HCT116 (cell line): Measurements from ENCODE around the gene CCDC107. TPM values are rescaled to one million over a fixed set of nuclear protein-coding genes. Genes with fewer than 3 reads are reported as not detected.

ENCODE experiments used
- ATAC-seq: fragments of 200-7000 bp; cut with Tn5 transposase; 2 replicates; pipeline ENCODE4 v1.9.1; 2020; ENCODE audit warnings: mild to moderate bottlenecking, moderate library complexity
- BruUV-seq: library from RNA; stranded (reverse); fragments of 400-500 nt; replicated peaks from 2 replicates; lab custom pipeline; 2021; lab: Mats Ljungman, UMichigan
- CTCF ChIA-PET: fragments of 300-600 bp; sonication (Branson Sonifier 250); formaldehyde crosslinking; loops from one replicate; lab custom pipeline; 2021; ENCODE audit warnings: antibody characterized with exemption; lab: Charles Lee
- POLR2A ChIA-PET: fragments of 300-600, 350-600 bp; sonication (Branson Sonifier 250); formaldehyde crosslinking; loops from one replicate; lab custom pipeline; 2021; ENCODE audit warnings: antibody characterized with exemption; lab: Charles Lee
- RAD21 ChIA-PET, 2 experiments: fragments of 300-600 bp; sonication (Branson Sonifier 250); formaldehyde crosslinking; loops; one replicate each; lab custom pipeline; 2023; ENCODE audit warnings: low total read pairs in 2 of 2; ENCODE audit not compliant: uncharacterized antibody in 2 of 2, unreplicated experiment in 2 of 2, low non-redundant PET in 1 of 2; lab: Charles Lee
- DNase-seq: peaks from one replicate; pipeline ENCODE4 v3.0.0-alpha.2; 2010; ENCODE audit warnings: low read depth, low spot score
- H2AFZ ChIP-seq: fragments of 200-600 bp; shearing (Covaris generic), sonication (generic); 2 replicates; pipeline ENCODE4 v1.6.1; 2017; ENCODE audit warnings: low read depth, mixed run types, mixed read lengths, antibody characterized with exemption, low read length; ENCODE audit not compliant: poor library complexity, severe bottlenecking
- H3K27ac ChIP-seq: 2 replicates; pipeline ENCODE4 v1.5.1; 2012; ENCODE audit warnings: low read depth, low read length
- H3K27me3 ChIP-seq: fragments of 200-600 bp; sonication (generic); 2 replicates; pipeline ENCODE4 v1.6.1; 2016; ENCODE audit warnings: mixed run types, low read length, mixed read lengths; ENCODE audit not compliant: insufficient read depth
- H3K36me3 ChIP-seq, 2 experiments: fragments of 200-500 bp in 1 of 2; fragments of 200-600 bp in 1 of 2; sonication (Bioruptor generic) in 1 of 2; sonication (generic) in 1 of 2; 2 replicates each; pipeline versions ENCODE4 v1.5.1 to v1.6.1; 2014 to 2016; ENCODE audit warnings: low read length in 2 of 2, inconsistent platforms in 1 of 2, mixed read lengths in 1 of 2, mixed run types in 1 of 2; ENCODE audit not compliant: insufficient read depth in 2 of 2, control insufficient read depth in 1 of 2
- H3K4me1 ChIP-seq, 2 experiments: fragments of 200-600 bp in 1 of 2; sonication (generic) in 1 of 2; 2 replicates each; pipeline versions ENCODE4 v1.5.1 to v1.6.1; 2012 to 2017; ENCODE audit warnings: low read length in 2 of 2, inconsistent platforms in 1 of 2, mild to moderate bottlenecking in 1 of 2, mixed read lengths in 1 of 2, mixed run types in 1 of 2, moderate library complexity in 1 of 2; ENCODE audit not compliant: insufficient read depth in 2 of 2, control insufficient read depth in 1 of 2
- H3K4me2 ChIP-seq: fragments of 200-600 bp; sonication (generic); 2 replicates; pipeline ENCODE4 v1.6.1; 2017; ENCODE audit warnings: mixed run types, low read length, mixed read lengths
- H3K4me3 ChIP-seq, 2 experiments: fragments of 200-600 bp in 1 of 2; sonication (generic) in 1 of 2; replicated peaks in 1 of 2; 2 replicates each; pipeline ENCODE4 v1.5.1; 2011 to 2016; ENCODE audit warnings: low read length in 2 of 2, control low read depth in 1 of 2, low read depth in 1 of 2, mild to moderate bottlenecking in 1 of 2, mixed read lengths in 1 of 2, mixed run types in 1 of 2
- H3K79me2 ChIP-seq: fragments of 200-600 bp; sonication (generic); 2 replicates; pipeline ENCODE4 v1.6.1; 2017; ENCODE audit warnings: mild to moderate bottlenecking, mixed run types, low read length, moderate library complexity, mixed read lengths; ENCODE audit not compliant: insufficient read depth
- H3K9ac ChIP-seq: fragments of 200-600 bp; sonication (generic); 2 replicates; pipeline ENCODE4 v1.6.1; 2016; ENCODE audit warnings: low read length, mixed read lengths
- H3K9me2 ChIP-seq: fragments of 200-600 bp; sonication (generic), shearing (Covaris generic); 2 replicates; pipeline ENCODE4 v1.6.1; 2017; ENCODE audit warnings: mixed run types, mild to moderate bottlenecking, moderate library complexity; ENCODE audit not compliant: insufficient read depth
- H3K9me3 ChIP-seq, 2 experiments: fragments of 200-500 bp in 1 of 2; fragments of 200-600 bp in 1 of 2; sonication (Bioruptor generic) in 1 of 2; sonication (generic) in 1 of 2; 2 replicates each; pipeline ENCODE4 v1.6.1; 2014 to 2017; ENCODE audit warnings: low read length in 2 of 2, mixed read lengths in 2 of 2, inconsistent platforms in 1 of 2, low read depth in 1 of 2, mild to moderate bottlenecking in 1 of 2, mixed run types in 1 of 2, moderate library complexity in 1 of 2; ENCODE audit not compliant: control insufficient read depth in 1 of 2, insufficient read depth in 1 of 2
- H4K20me1 ChIP-seq: fragments of 200-600 bp; sonication (generic), shearing (Covaris generic); 2 replicates; pipeline ENCODE4 v1.6.1; 2017; ENCODE audit warnings: mixed run types, mild to moderate bottlenecking, moderate library complexity; ENCODE audit not compliant: insufficient read depth
- EGR1 ChIP-seq: IDR thresholded peaks from 2 replicates; pipeline ENCODE4 v1.6.1; 2012; ENCODE audit warnings: low read depth
- FOSL1 ChIP-seq: IDR thresholded peaks from 2 replicates; pipeline ENCODE4 v1.6.1; 2012; ENCODE audit warnings: low read depth
- JUND ChIP-seq: IDR thresholded peaks from 2 replicates; pipeline ENCODE4 v1.6.1; 2012
- POLR2AphosphoS5 ChIP-seq: IDR thresholded peaks from 2 replicates; pipeline ENCODE4 v1.6.1; 2011; ENCODE audit warnings: mild to moderate bottlenecking, low read depth, low read length, moderate library complexity
- RAD21 ChIP-seq: IDR thresholded peaks from 2 replicates; pipeline ENCODE4 v1.6.1; 2012; ENCODE audit warnings: low read depth, mild to moderate bottlenecking
- YY1 ChIP-seq: IDR thresholded peaks from 2 replicates; pipeline ENCODE4 v1.6.1; 2011; ENCODE audit warnings: low read length, low read depth, moderate library complexity, mild to moderate bottlenecking; ENCODE audit not compliant: insufficient replicate concordance; ENCODE audit errors: extremely low read depth
- ZNF274 ChIP-seq: fragments of 200-500 bp; sonication (Bioruptor generic); IDR thresholded peaks from 2 replicates; pipeline ENCODE4 v1.6.1; 2014; ENCODE audit warnings: mild to moderate bottlenecking, low read depth, low read length, inconsistent platforms
- intact Hi-C: fragments of 100-400 bp; cut with micrococcal nuclease; formaldehyde crosslinking; loops from 2 replicates; pipeline ENCODE4 v1.10.0; 2022
- total RNA-seq: library from RNA; stranded (reverse); gene quantifications from one replicate; pipeline ENCODE4 v1.2.1, GENCODE V29; 2021; ENCODE audit not compliant: unreplicated experiment
- TF ChIP-seq, protein P1 (sequence below): IDR thresholded peaks from 2 replicates; pipeline ENCODE4 v1.6.1; 2012
- TF ChIP-seq, protein P2 (sequence below): IDR thresholded peaks from 2 replicates; pipeline ENCODE4 v1.6.1; 2012

The CCDC107 gene
- total RNA-seq, 1 experiment from 2014 or later = 11.1 TPM

DNA sequence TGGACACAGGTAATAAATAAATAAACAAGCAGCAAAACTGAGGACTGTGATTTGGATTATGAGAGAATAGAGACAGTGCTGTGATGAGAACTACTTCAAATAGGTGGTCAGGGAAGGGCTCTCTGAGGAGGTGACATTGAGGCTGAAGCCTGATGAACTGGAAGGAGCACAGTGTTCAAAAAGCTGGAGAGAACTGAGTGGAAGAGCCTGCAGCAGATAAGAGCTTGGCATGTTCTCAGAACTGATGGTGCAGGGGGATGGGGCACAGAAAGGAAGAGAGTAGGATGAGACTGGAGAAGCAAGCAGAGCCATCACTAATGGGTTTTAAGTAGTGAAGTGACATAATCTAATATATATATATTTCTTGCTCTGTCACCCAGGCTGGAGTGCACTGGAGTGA, 42.9 kb downstream of the CCDC107 start:
- CTCF ChIA-PET = interaction anchor here (2.3 kb wide), 1 partner anchor 10 kb away, joined by 8 read pairs; no protein-coding TSS in a partner anchor

GRCh38 chr9:35702696-35703095, 44.6 kb downstream of the CCDC107 start:
- no peaks in the 10 kb centered on the region for H3K4me1 ChIP-seq
- TF ChIP-seq YY1 (no peak), POLR2AphosphoS5 (no peak), EGR1 (no peak), ZNF274 (no peak), JUND (no peak)
- TF ChIP-seq, protein P1, sequence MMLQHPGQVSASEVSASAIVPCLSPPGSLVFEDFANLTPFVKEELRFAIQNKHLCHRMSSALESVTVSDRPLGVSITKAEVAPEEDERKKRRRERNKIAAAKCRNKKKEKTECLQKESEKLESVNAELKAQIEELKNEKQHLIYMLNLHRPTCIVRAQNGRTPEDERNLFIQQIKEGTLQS = no peak
- H3K79me2 ChIP-seq = no peaks in the 10 kb centered on the region
- no peaks in the 10 kb centered on the region for H4K20me1 ChIP-seq
- H3K27me3 ChIP-seq = no peaks in the 10 kb centered on the region
- no peak overlapping the region for H3K27ac ChIP-seq
- H3K9ac ChIP-seq = no peak overlapping the region
- ChIA-PET POLR2A (no interaction called here), RAD21 (no interaction called here), CTCF (no interaction called here)
- H3K4me3 ChIP-seq = no peak overlapping the region
- no peak for DNase-seq
- H3K9me3 ChIP-seq = no peaks in the 10 kb centered on the region
- H3K36me3 ChIP-seq = peaks cover 64 to 86% of the 10 kb centered on the region in 2 experiments
- BruUV-seq = no TSS peak
- H2AFZ ChIP-seq = no peak overlapping the region
- ATAC-seq = no peak
- H3K4me2 ChIP-seq = no peak overlapping the region
- H3K9me2 ChIP-seq = no peaks in the 10 kb centered on the region
- intact Hi-C loops = no loop called here

More for the DNA sequence above, 42.9 kb downstream of the CCDC107 start:
- H3K36me3 ChIP-seq = peaks cover 56 to 83% of the 10 kb centered on the region in 2 experiments
- H3K9ac ChIP-seq = no peak overlapping the region
- H3K27ac ChIP-seq = no peak overlapping the region
- no peak for TF ChIP-seq FOSL1
- TF ChIP-seq, protein P2, sequence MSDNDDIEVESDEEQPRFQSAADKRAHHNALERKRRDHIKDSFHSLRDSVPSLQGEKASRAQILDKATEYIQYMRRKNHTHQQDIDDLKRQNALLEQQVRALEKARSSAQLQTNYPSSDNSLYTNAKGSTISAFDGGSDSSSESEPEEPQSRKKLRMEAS = no peak
- TF ChIP-seq RAD21 = no peak
- H3K9me2 ChIP-seq = no peaks in the 10 kb centered on the region
- no peak overlapping the region for H3K4me2 ChIP-seq
- H3K9me3 ChIP-seq = no peaks in the 10 kb centered on the region
- ChIA-PET RAD21 (no interaction called here), POLR2A (no interaction called here)
- ATAC-seq (no peak), DNase-seq (no peak)
- peaks cover 0 to 4% of the 10 kb centered on the region in 2 experiments; a peak in 1 of 4 replicates for H3K4me1 ChIP-seq
- H3K4me3 ChIP-seq = no peak overlapping the region
- intact Hi-C loops = no loop called here
- no TSS peak for BruUV-seq
- no peak overlapping the region for H2AFZ ChIP-seq
- no peaks in the 10 kb centered on the region for H3K79me2 ChIP-seq
- H4K20me1 ChIP-seq = no peaks in the 10 kb centered on the region
- no peaks in the 10 kb centered on the region for H3K27me3 ChIP-seq
